Adrenal gland (tissue), 12 donors: Measurements from ENCODE around the gene MAN1A1. TPM values are rescaled to one million over a fixed set of nuclear protein-coding genes. Genes with fewer than 3 reads are reported as not detected.

Experiments
- DNase-seq, 7 donors: peaks; one replicate each; pipeline ENCODE4 v3.0.0-alpha.2; 2019 to 2020
- H3K27ac ChIP-seq, 5 donors: fragments of 200-600 bp; sonication (generic) in 4 of 5; 1 replicate in 3 of 5; 2 replicates in 2 of 5; pipeline versions ENCODE4 v1.5.1 to v1.8.0; 2016 to 2020; ENCODE audit warnings: mild to moderate bottlenecking in 1 of 5
- H3K27me3 ChIP-seq: fragments of 200-600 bp; 2 replicates; pipeline ENCODE4 v1.8.0; 2021
- H3K36me3 ChIP-seq, 2 donors: fragments of 200-600 bp; replicated peaks in 1 of 2; 1 replicate in 1 of 2; 2 replicates in 1 of 2; pipeline versions ENCODE4 v1.5.1 to v1.8.0; 2018 to 2022
- H3K4me1 ChIP-seq, 2 donors: fragments of 200-600 bp; replicated peaks in 1 of 2; 1 replicate in 1 of 2; 2 replicates in 1 of 2; pipeline versions ENCODE4 v1.5.1 to v1.8.0; 2018 to 2021
- H3K4me3 ChIP-seq, 4 donors: fragments of 200-600 bp; sonication (generic) in 3 of 4; one replicate each; pipeline ENCODE4 v1.5.1; 2016 to 2018
- H3K9me3 ChIP-seq, 3 donors: fragments of 200-600 bp; sonication (generic) in 1 of 3; replicated peaks in 1 of 3; 1 replicate in 2 of 3; 2 replicates in 1 of 3; pipeline versions ENCODE4 v1.5.1 to v1.8.0; 2016 to 2021
- CTCF ChIP-seq, 6 experiments: fragments of 450-650 bp in 4 of 6; fragments of 200-600 bp in 2 of 6; sonication (generic) in 1 of 6; IDR thresholded peaks; 1 replicate in 5 of 6; 2 replicates in 1 of 6; pipeline versions ENCODE4 v1.5.1 to v1.8.0; 2016 to 2021; ENCODE audit warnings: antibody characterized with exemption in 6 of 6, mild to moderate bottlenecking in 2 of 6, moderate library complexity in 1 of 6
- POLR2A ChIP-seq, 2 donors: fragments of 450-650 bp; IDR thresholded peaks; one replicate each; pipeline ENCODE4 v1.6.1; 2017; ENCODE audit warnings: antibody characterized with exemption in 2 of 2, mild to moderate bottlenecking in 2 of 2, moderate library complexity in 1 of 2
- WGBS, 4 donors: extraction: QIAGEN DNeasy Blood & Tissue Kit in 2 of 4; methylation state at CpG; one replicate each; pipeline versions ENCODE4 v1.1.5 to v1.1.7; 2013 to 2017; 5-methylcytosine and 5-hydroxymethylcytosine counted together
- intact Hi-C, 2 donors: fragments of 100-400 bp; cut with DNase I; formaldehyde crosslinking; loops; one replicate each; pipeline versions ENCODE4 v1.14.1 to v1.15.0; 2022 to 2023
- polyA plus RNA-seq, 3 donors: library from polyadenylated mRNA; stranded (reverse); fragments of 200-250 nt in 2 of 3; fragments of 350-450 nt in 1 of 3; fragmentation: Illumina TruSeq in 1 of 3; extraction: RNeasy Lipid Tissue Mini Kit (QIAGEN cat#74804) in 1 of 3; gene quantifications; one replicate each; pipeline ENCODE4 v1.2.3, GENCODE V29; 2013 to 2014
- total RNA-seq, 9 donors: library from RNA; depleted of rRNA in 4 of 9; stranded (reverse); fragments of >200 nt in 4 of 9; fragments of 120-200 nt in 1 of 9; fragmentation: NEBNext Ultra II Directional in 1 of 9; extraction: Animal tissue kit (Norgen Biotek cat#: 25700) in 1 of 9; gene quantifications; one replicate each; pipeline versions ENCODE4 v1.1.0 to v1.2.4, GENCODE V29; 2013 to 2023
- donor health status: healthy with polysubstance abuse.
- donor health status: Bipolar disorder and iron deficiency.
- donor health status: DM: yes; HTN: yes; CAD: no.
- donor health status: DM: no; HTN: no; CAD: no.
- donor health status: DM: no; HTN: no; CAD: no.
- donor health status: DM: yes; HTN: yes; CAD: no.

The MAN1A1 gene
- total and polyA plus RNA-seq, 12 donors = 11.1 to 178 (median 108) TPM

GRCh38 chr6:119147101-119148053 lies 202.2 kb downstream of the MAN1A1 start:
- intact Hi-C loops = loop anchor here in 1 of 2 donors (10.0 kb wide), 1 partner anchor 827 kb away; no protein-coding TSS in a partner anchor
- Histone ChIP-seq H3K4me3 (peak overlapping the region in 1 of 4 donors; percentile 19), H3K27ac (peak overlapping the region in 2 of 5 donors; percentile 69 to 85), H3K9me3 (no peaks in the 10 kb centered on the region), H3K36me3 (no peaks in the 10 kb centered on the region), H3K4me1 (peaks cover 10 to 18% of the 10 kb centered on the region in 2 donors), H3K27me3 (no peaks in the 10 kb centered on the region)
- WGBS, 4 donors = 34 to 53% (median 46%) methylated on average over 6 of the region's 6 CpGs
- TF ChIP-seq POLR2A (IDR thresholded peaks at IDR 0.05) (no peak), CTCF (IDR thresholded peaks at IDR 0.05) (no peak)
- peak; percentile 76 to 86 (median 84) for DNase-seq

- Histone ChIP-seq H3K27ac (no peak overlapping the region), H3K27me3 (no peaks in the 10 kb centered on the region), H3K36me3 (no peaks in the 10 kb centered on the region), H3K4me3 (no peak overlapping the region), H3K4me1 (peaks cover 10 to 18% of the 10 kb centered on the region in 2 donors), H3K9me3 (no peaks in the 10 kb centered on the region)
- WGBS, 4 donors = 54 to 68% (median 57%) methylated on average over 1 to 2 of the region's 2 CpGs
- intact Hi-C loops = loop anchor here in 1 of 2 donors (10.0 kb wide), 1 partner anchor 830 kb away; no protein-coding TSS in a partner anchor
- no peak for TF ChIP-seq CTCF (IDR thresholded peaks at IDR 0.05)
- TF ChIP-seq POLR2A (IDR thresholded peaks at IDR 0.05) = no peak
- no peak for DNase-seq
These were observed 204.4 kb downstream of the MAN1A1 start for GRCh38 chr6:119145111-119145510.

GRCh38 chr6:119142637-119143036 lies 206.9 kb downstream of the MAN1A1 start:
- no peaks in the 10 kb centered on the region for H3K27me3 ChIP-seq
- no peaks in the 10 kb centered on the region for H3K9me3 ChIP-seq
- no peaks in the 10 kb centered on the region for H3K36me3 ChIP-seq
- H3K27ac ChIP-seq = no peak overlapping the region
- DNase-seq = no peak
- WGBS, 4 donors = 89 to 96% (median 94%) methylated on average over 5 of the region's 5 CpGs
- H3K4me3 ChIP-seq = no peak overlapping the region
- intact Hi-C loops = loop anchor here in 1 of 2 donors (10.0 kb wide), 1 partner anchor 832 kb away; no protein-coding TSS in a partner anchor
- peaks cover 5 to 11% of the 10 kb centered on the region in 2 donors for H3K4me1 ChIP-seq
- no peak for TF ChIP-seq CTCF (IDR thresholded peaks at IDR 0.05)
- TF ChIP-seq POLR2A (IDR thresholded peaks at IDR 0.05) = no peak

GRCh38 chr6:119142041-119142440 lies 207.5 kb downstream of the MAN1A1 start:
- H3K36me3 ChIP-seq = no peaks in the 10 kb centered on the region
- DNase-seq = no peak
- TF ChIP-seq POLR2A (IDR thresholded peaks at IDR 0.05) = no peak
- no peak for TF ChIP-seq CTCF (IDR thresholded peaks at IDR 0.05)
- 83 to 88% (median 86%) methylated on average over 9 of the region's 9 CpGs for WGBS, 4 donors
- H3K9me3 ChIP-seq = no peaks in the 10 kb centered on the region
- no peak overlapping the region for H3K27ac ChIP-seq
- H3K4me1 ChIP-seq = peaks cover 6 to 8% of the 10 kb centered on the region in 2 donors
- H3K4me3 ChIP-seq = no peak overlapping the region
- intact Hi-C loops = loop anchor here in 1 of 2 donors (10.0 kb wide), 1 partner anchor 833 kb away; no protein-coding TSS in a partner anchor
- H3K27me3 ChIP-seq = no peaks in the 10 kb centered on the region
